Measurements from ENCODE around the gene DOCK3.

Gene DOCK3

DNA sequence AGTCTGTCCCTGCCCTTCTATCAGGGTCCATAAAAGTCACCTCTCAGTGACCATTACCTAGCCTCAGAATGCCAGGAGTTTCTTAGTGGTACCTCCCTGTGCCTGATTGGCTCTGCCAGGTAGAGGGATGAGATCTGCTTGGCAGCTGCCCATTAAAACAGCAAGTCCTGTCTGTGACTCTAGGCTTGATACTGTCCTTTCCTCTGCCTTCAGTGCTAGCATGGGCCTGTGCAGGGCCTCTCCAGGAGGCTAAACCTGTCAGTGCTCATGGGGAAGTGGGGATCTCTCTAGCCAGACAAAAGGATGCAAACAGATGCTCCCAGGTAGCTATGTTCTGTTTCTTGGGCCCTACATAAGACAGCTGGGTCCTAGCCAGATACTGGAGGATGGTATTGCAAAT lies 700.4 kb downstream of the DOCK3 start:
- DNase-seq (ENCODE audit: low read depth), result no peak
- TF ChIP-seq, protein P1, sequence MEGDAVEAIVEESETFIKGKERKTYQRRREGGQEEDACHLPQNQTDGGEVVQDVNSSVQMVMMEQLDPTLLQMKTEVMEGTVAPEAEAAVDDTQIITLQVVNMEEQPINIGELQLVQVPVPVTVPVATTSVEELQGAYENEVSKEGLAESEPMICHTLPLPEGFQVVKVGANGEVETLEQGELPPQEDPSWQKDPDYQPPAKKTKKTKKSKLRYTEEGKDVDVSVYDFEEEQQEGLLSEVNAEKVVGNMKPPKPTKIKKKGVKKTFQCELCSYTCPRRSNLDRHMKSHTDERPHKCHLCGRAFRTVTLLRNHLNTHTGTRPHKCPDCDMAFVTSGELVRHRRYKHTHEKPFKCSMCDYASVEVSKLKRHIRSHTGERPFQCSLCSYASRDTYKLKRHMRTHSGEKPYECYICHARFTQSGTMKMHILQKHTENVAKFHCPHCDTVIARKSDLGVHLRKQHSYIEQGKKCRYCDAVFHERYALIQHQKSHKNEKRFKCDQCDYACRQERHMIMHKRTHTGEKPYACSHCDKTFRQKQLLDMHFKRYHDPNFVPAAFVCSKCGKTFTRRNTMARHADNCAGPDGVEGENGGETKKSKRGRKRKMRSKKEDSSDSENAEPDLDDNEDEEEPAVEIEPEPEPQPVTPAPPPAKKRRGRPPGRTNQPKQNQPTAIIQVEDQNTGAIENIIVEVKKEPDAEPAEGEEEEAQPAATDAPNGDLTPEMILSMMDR (IDR thresholded peaks at IDR 0.05; ENCODE audit: insufficient read depth, low read depth, low read length, missing control alignments), result no peak
- H3K4me3 ChIP-seq (ENCODE audit: low read depth, low read length), result no peak overlapping the region

DNA sequence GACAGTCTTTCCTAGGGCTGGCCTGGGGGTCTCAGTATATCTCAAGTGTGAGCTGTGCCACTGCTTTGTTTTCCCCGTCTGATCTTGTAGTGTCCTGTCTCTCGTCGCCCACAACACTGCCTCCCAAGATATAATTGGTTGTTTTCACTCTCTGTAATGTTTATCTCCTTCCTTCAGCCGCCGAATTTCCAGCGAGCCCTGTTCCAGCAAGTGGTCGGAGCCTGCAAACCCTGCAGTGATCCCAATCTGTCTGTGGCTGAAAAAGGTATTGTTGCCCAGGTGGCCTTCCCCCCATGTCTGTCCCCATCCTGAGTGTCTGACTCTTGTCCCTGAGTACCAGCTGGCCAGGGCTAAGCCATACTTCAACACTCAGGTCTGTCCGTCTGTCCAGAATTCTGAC lies 700.8 kb downstream of the DOCK3 start:
- no peak overlapping the region for H3K4me3 ChIP-seq (ENCODE audit: low read depth, low read length)
- TF ChIP-seq, protein P1 (IDR thresholded peaks at IDR 0.05; ENCODE audit: insufficient read depth, low read depth, low read length, missing control alignments), result no peak

DNA sequence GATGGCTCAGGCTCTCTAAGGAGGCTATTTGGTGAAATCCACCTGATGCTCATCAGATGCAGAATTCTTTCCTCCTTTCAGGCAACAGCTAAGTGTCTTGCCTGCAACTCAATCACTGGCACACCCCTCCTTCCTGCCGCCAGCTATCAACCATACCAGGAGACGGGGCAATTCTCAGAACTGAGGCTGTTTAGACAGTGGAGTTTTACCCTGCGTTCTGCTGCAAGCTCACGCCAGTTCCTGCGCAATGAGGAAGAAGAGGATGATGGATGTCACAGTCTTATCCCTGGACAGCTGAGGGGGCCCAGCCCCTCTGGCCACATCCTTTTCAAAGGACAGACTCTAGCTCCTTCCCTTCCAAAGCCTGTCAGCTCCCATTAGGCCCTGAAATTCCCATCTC lies 703.3 kb downstream of the DOCK3 start:
- TF ChIP-seq, protein P1 (IDR thresholded peaks at IDR 0.05; ENCODE audit: insufficient read depth, low read depth, low read length, missing control alignments), result no peak

More for the DNA sequence above, 700.8 kb downstream of the DOCK3 start:
- DNase-seq (ENCODE audit: low read depth), result no peak

DNA sequence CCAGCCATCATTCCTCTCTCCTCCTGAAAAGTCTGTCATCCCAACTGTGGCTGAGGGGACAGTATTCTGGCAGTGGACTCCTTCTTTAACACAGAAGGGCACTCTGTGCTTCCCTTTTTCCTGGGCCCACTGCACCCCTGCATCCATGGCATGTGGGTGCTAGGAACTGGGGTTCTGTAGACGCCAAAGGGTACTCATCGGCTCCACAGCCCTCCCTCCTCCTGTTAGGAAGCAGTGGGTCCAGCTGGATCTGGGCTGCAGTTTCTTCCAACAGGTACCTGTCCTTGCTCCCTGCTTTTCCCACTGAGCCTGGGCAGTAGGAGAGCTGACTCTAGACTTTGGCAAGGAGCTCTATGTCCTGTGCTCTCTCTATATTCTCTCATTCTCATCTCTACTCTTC lies 704.0 kb downstream of the DOCK3 start:
- no peak for DNase-seq (ENCODE audit: low read depth)
- TF ChIP-seq, protein P1 (IDR thresholded peaks at IDR 0.05; ENCODE audit: insufficient read depth, low read depth, low read length, missing control alignments), result no peak
- H3K4me3 ChIP-seq (ENCODE audit: low read depth, low read length), result no peak overlapping the region

More for the DNA sequence above, 703.3 kb downstream of the DOCK3 start:
- no peak overlapping the region for H3K4me3 ChIP-seq (ENCODE audit: low read depth, low read length)
- no peak for DNase-seq (ENCODE audit: low read depth)

DNA sequence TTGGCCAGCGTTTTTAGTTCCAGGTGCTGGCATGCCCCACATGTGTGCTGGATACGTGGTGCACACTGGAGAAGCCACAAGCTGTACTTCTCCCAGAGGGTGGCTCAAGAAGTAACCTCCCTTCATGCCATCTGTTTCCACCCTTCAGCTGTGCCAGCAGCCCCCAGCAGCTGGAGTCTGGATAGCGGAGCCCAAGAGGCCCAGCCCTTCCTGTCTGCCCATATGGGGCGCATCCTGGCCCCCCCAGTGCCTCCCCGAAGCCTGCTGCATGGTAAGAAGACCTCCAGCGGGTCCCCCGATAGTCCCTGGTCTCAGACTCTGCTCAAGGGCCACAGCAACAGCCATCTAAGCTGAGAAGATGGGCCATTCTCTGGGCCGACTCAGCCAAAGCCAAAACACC lies 704.6 kb downstream of the DOCK3 start:
- TF ChIP-seq, protein P1 (IDR thresholded peaks at IDR 0.05; ENCODE audit: insufficient read depth, low read depth, low read length, missing control alignments), result no peak
- no peak for DNase-seq (ENCODE audit: low read depth)
- H3K4me3 ChIP-seq (ENCODE audit: low read depth, low read length), result no peak overlapping the region

DNA sequence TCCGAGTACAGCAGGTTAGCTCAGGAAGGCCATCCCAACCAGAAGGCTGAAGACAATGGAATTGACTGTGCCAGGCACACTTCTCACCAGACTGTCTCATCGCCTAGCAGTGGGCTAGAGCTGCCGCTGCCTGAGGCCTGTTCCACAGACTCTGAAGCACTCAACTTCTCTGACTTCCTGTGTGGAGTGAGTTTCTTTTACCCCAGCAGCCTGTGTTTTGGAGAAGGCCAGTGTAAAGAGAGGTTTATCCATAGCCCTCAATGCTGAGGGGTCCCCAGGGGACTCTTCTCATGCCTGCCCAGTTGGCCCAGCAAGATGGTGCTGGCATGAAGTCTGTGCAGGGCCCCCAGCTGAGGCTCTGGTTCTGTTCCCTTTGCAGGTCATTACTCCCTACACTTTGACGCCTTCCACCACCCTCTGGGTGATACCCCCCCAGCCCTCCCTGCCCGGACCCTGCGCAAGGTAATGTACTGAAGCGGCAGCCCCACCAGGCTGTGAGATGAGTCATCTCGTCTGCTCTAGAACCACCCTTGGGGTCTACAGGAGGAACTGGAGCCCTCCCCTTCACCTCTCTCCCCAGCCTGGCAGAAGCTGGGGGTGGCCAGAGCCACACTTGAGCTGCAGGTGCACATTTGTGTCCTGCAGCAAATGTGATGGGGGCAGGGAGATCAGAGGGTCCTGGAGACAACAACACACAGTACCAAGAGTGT lies 705.2 kb downstream of the DOCK3 start:
- TF ChIP-seq, protein P1 (IDR thresholded peaks at IDR 0.05; ENCODE audit: insufficient read depth, low read depth, low read length, missing control alignments), result no peak
- DNase-seq (ENCODE audit: low read depth), result no peak
- no peak overlapping the region for H3K4me3 ChIP-seq (ENCODE audit: low read depth, low read length)
